Neural cell (in vitro differentiated cells): ENCODE measurements around the gene LHPP. TPM values are rescaled to one million over a fixed set of nuclear protein-coding genes. Genes with fewer than 3 reads are reported as not detected.
"Not testable (repeated sequence)": the region's sequence is repeated elsewhere in the genome, so short reads cannot be mapped to it uniquely, and the experiment has no call there.

Experiments
- H2AFZ ChIP-seq: fragments of 200-600, 300-800 bp; sonication (generic), shearing (Covaris generic); 2 replicates; pipeline ENCODE4 v1.6.0; 2014; ENCODE audit warnings: low read depth, mild to moderate bottlenecking, antibody characterized with exemption, low read length, moderate library complexity
- H3F3A ChIP-seq: fragments of 200-600 bp; shearing (Covaris generic); 2 replicates; pipeline ENCODE4 v1.6.1; 2016; ENCODE audit warnings: mild to moderate bottlenecking, moderate library complexity, mixed read lengths, antibody characterized with exemption, low read length; ENCODE audit not compliant: insufficient read depth, poor library complexity, severe bottlenecking
- H3K27ac ChIP-seq: fragments of 200-600, 300-800 bp; sonication (generic), shearing (Covaris generic); 2 replicates; pipeline ENCODE4 v1.5.1; 2014; ENCODE audit warnings: mild to moderate bottlenecking, low read length, moderate library complexity
- H3K27me3 ChIP-seq: fragments of 300-800, 200-600 bp; sonication (generic), shearing (Covaris generic); 2 replicates; pipeline ENCODE4 v1.6.0; 2014; ENCODE audit warnings: mild to moderate bottlenecking, low read depth, low read length, moderate library complexity; ENCODE audit not compliant: insufficient read depth
- H3K36me3 ChIP-seq: fragments of 300-800, 200-600 bp; sonication (generic), shearing (Covaris generic); 2 replicates; pipeline ENCODE4 v1.5.1; 2014; ENCODE audit warnings: mild to moderate bottlenecking, antibody characterized with exemption, low read length, moderate library complexity; ENCODE audit not compliant: insufficient read depth
- H3K4me2 ChIP-seq: fragments of 300-800, 200-600 bp; sonication (generic), shearing (Covaris generic); 2 replicates; pipeline ENCODE4 v1.6.0; 2014; ENCODE audit warnings: mild to moderate bottlenecking, low read length
- H3K4me3 ChIP-seq: fragments of 300-800, 200-600 bp; sonication (generic), shearing (Covaris generic); 2 replicates; pipeline ENCODE4 v1.5.1; 2014; ENCODE audit warnings: mild to moderate bottlenecking, low read length, moderate library complexity
- H3K79me2 ChIP-seq: fragments of 200-600 bp; shearing (Covaris generic); replicated peaks from 2 replicates; pipeline ENCODE4 v1.6.0; 2014; ENCODE audit warnings: mild to moderate bottlenecking, low read length, moderate library complexity; ENCODE audit not compliant: insufficient read depth
- H3K9ac ChIP-seq: fragments of 300-800, 200-600 bp; sonication (generic), shearing (Covaris generic); 2 replicates; pipeline ENCODE4 v1.6.1; 2016; ENCODE audit warnings: mild to moderate bottlenecking, low read length, mixed read lengths
- H3K9me2 ChIP-seq: fragments of 200-600 bp; shearing (Covaris generic); 2 replicates; pipeline ENCODE4 v1.6.1; 2016; ENCODE audit warnings: mild to moderate bottlenecking, low read length, mixed read lengths; ENCODE audit not compliant: insufficient read depth
- H3K9me3 ChIP-seq: fragments of 200-600, 300-800 bp; sonication (generic), shearing (Covaris generic); 2 replicates; pipeline ENCODE4 v1.6.1; 2016; ENCODE audit warnings: mild to moderate bottlenecking, mixed run types, low read length, moderate library complexity, mixed read lengths
- H4K20me1 ChIP-seq: fragments of 200-600 bp; shearing (Covaris generic); 2 replicates; pipeline ENCODE4 v1.6.1; 2016; ENCODE audit warnings: mild to moderate bottlenecking, mixed run types; ENCODE audit not compliant: insufficient read depth
- EP300 ChIP-seq: fragments of 450-650 bp; conservative IDR thresholded peaks from 2 replicates; pipeline ENCODE4 v1.6.1; 2014; ENCODE audit warnings: antibody characterized with exemption, mild to moderate bottlenecking, moderate library complexity; ENCODE audit not compliant: poor library complexity, severe bottlenecking
- EZH2 ChIP-seq: fragments of 200-600, 300-800 bp; shearing (Covaris generic), sonication (generic); IDR thresholded peaks from 2 replicates; pipeline ENCODE4 v1.6.1; 2014; ENCODE audit warnings: antibody characterized with exemption, low read length, borderline replicate concordance, mild to moderate bottlenecking; ENCODE audit not compliant: insufficient read depth, poor library complexity, severe bottlenecking
- MXI1 ChIP-seq: fragments of 450-650 bp; conservative IDR thresholded peaks from 2 replicates; pipeline ENCODE4 v1.6.1; 2014; ENCODE audit warnings: antibody characterized with exemption, mild to moderate bottlenecking; ENCODE audit not compliant: poor library complexity, severe bottlenecking
- POLR2AphosphoS5 ChIP-seq: IDR thresholded peaks from 2 replicates; pipeline ENCODE4 v1.6.1; 2012
- RAD21 ChIP-seq: fragments of 450-650 bp; conservative IDR thresholded peaks from 2 replicates; pipeline ENCODE4 v1.6.1; 2014; ENCODE audit warnings: antibody characterized with exemption, mild to moderate bottlenecking, moderate library complexity
- SMC3 ChIP-seq: fragments of 450-650 bp; conservative IDR thresholded peaks from 2 replicates; pipeline ENCODE4 v1.6.1; 2014; ENCODE audit warnings: antibody characterized with exemption, mild to moderate bottlenecking, moderate library complexity; ENCODE audit not compliant: poor library complexity
- TAF1 ChIP-seq: IDR thresholded peaks from 2 replicates; pipeline ENCODE4 v1.6.1; 2012; ENCODE audit warnings: low read depth
- polyA plus RNA-seq: library from polyadenylated mRNA; depleted of rRNA; stranded (reverse); fragments of >200 nt; gene quantifications from 2 replicates; pipeline ENCODE4 v1.2.3, GENCODE V29; 2014
- TF ChIP-seq, protein P1 (sequence below): fragments of 450-650 bp; IDR thresholded peaks from 2 replicates; pipeline ENCODE4 v1.5.1; 2014; ENCODE audit warnings: antibody characterized with exemption, mild to moderate bottlenecking, moderate library complexity; ENCODE audit not compliant: poor library complexity, severe bottlenecking
- TF ChIP-seq, protein P2 (sequence below): IDR thresholded peaks from 2 replicates; pipeline ENCODE4 v1.6.1; 2012; ENCODE audit warnings: borderline replicate concordance

LHPP gene
- polyA plus RNA-seq, 1 donor from 2014 or later: 16.0 TPM

DNA sequence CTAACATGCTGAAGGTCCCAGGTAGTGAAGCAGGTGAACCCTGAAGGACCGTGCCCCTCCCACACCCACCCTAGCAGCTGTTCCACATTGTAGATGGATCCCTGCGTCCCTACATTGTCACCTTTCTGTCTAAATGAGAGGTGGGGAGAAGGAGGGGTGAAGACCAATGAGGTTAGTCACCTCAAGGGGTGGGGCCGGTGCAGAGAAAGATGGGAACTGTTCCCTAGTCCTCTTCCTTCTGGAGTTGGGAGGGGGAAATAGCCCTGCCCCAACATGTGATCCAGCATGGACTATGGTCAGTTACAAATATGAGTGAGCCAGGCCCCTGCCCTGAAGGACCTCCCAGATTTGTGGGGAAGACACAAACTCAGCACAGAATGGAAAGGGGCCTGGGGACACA, 124.5 kb downstream of the LHPP start:
- no peak for TF ChIP-seq SMC3
- TF ChIP-seq, protein P1, sequence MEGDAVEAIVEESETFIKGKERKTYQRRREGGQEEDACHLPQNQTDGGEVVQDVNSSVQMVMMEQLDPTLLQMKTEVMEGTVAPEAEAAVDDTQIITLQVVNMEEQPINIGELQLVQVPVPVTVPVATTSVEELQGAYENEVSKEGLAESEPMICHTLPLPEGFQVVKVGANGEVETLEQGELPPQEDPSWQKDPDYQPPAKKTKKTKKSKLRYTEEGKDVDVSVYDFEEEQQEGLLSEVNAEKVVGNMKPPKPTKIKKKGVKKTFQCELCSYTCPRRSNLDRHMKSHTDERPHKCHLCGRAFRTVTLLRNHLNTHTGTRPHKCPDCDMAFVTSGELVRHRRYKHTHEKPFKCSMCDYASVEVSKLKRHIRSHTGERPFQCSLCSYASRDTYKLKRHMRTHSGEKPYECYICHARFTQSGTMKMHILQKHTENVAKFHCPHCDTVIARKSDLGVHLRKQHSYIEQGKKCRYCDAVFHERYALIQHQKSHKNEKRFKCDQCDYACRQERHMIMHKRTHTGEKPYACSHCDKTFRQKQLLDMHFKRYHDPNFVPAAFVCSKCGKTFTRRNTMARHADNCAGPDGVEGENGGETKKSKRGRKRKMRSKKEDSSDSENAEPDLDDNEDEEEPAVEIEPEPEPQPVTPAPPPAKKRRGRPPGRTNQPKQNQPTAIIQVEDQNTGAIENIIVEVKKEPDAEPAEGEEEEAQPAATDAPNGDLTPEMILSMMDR: no peak
- TF ChIP-seq EP300: no peak
- no peak for TF ChIP-seq EZH2
- TF ChIP-seq POLR2AphosphoS5: no peak
- TF ChIP-seq RAD21: no peak
- no peak for TF ChIP-seq TAF1
- no peak for TF ChIP-seq MXI1
- TF ChIP-seq, protein P2, sequence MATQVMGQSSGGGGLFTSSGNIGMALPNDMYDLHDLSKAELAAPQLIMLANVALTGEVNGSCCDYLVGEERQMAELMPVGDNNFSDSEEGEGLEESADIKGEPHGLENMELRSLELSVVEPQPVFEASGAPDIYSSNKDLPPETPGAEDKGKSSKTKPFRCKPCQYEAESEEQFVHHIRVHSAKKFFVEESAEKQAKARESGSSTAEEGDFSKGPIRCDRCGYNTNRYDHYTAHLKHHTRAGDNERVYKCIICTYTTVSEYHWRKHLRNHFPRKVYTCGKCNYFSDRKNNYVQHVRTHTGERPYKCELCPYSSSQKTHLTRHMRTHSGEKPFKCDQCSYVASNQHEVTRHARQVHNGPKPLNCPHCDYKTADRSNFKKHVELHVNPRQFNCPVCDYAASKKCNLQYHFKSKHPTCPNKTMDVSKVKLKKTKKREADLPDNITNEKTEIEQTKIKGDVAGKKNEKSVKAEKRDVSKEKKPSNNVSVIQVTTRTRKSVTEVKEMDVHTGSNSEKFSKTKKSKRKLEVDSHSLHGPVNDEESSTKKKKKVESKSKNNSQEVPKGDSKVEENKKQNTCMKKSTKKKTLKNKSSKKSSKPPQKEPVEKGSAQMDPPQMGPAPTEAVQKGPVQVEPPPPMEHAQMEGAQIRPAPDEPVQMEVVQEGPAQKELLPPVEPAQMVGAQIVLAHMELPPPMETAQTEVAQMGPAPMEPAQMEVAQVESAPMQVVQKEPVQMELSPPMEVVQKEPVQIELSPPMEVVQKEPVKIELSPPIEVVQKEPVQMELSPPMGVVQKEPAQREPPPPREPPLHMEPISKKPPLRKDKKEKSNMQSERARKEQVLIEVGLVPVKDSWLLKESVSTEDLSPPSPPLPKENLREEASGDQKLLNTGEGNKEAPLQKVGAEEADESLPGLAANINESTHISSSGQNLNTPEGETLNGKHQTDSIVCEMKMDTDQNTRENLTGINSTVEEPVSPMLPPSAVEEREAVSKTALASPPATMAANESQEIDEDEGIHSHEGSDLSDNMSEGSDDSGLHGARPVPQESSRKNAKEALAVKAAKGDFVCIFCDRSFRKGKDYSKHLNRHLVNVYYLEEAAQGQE: no peak
- no peak overlapping the region for H2AFZ ChIP-seq

DNA sequence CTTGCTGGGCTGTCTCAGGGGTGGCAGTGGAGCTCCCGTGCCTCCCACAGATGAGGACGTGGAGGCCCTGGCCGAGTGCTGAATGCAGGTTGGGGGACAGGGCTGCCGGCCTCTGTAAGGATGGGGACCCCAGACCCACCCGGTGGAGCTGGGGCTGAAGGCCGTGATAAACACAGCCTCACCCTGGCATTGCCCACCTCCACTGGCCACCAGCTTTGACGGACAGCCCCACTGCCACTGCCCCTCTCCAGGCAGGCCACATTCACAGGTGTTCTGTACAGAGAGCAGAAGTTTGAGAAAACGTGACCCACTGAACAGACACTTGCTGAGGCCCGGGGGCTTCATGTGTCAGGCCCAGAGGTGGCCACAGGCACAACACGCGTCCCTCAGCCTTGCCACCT, 126.2 kb downstream of the LHPP start:
- H3K27me3 ChIP-seq: no peaks in the 10 kb centered on the region
- H3K9me2 ChIP-seq: no peaks in the 10 kb centered on the region
- H3K4me3 ChIP-seq: no peak overlapping the region
- H3K4me2 ChIP-seq: no peak overlapping the region
- H3K79me2 ChIP-seq: no peaks in the 10 kb centered on the region
- H3K9me3 ChIP-seq: peaks cover 6% of the 10 kb centered on the region
- no peaks in the 10 kb centered on the region for H3K36me3 ChIP-seq
- H3K9ac ChIP-seq: no peak overlapping the region
- TF ChIP-seq RAD21 (no peak), EP300 (no peak), EZH2 (no peak), SMC3 (no peak)
- TF ChIP-seq, protein P2: no peak
- H3F3A ChIP-seq: no peaks in the 10 kb centered on the region
- H3K27ac ChIP-seq: no peak overlapping the region
- no peaks in the 10 kb centered on the region for H4K20me1 ChIP-seq
- no peak overlapping the region for H2AFZ ChIP-seq

More for the DNA sequence above, 124.5 kb downstream of the LHPP start:
- Histone ChIP-seq H4K20me1 (no peaks in the 10 kb centered on the region), H3K79me2 (no peaks in the 10 kb centered on the region), H3K4me2 (no peak overlapping the region), H3K9me2 (no peaks in the 10 kb centered on the region), H3K27ac (no peak overlapping the region), H3K27me3 (no peaks in the 10 kb centered on the region), H3K9ac (no peak overlapping the region), H3K4me3 (no peak overlapping the region), H3F3A (no peaks in the 10 kb centered on the region), H3K36me3 (no peaks in the 10 kb centered on the region), H3K9me3 (no peaks in the 10 kb centered on the region)

DNA sequence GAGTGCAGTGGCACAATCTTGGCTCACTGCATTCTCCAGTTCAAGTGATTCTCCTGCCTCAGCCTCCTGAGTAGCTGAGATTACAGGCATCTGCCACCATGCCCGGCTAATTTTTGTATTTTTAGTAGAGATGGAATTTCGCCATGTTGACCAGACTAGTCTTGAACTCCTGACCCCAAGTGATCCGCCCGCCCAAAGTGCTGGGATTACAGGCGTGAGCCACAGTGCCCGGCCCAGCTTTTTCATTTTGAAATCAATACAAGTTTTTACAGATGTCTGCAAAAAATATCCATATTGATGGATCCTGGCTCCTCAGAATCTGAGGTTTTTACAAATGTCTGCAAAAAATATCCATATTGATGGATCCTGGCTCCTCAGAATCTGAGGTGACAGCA, 126.7 kb downstream of the LHPP start:
- not testable (repeated sequence) for H2AFZ ChIP-seq, H3K4me2 ChIP-seq, H3K9ac ChIP-seq, H3K79me2 ChIP-seq, H3K9me3 ChIP-seq, H3K27ac ChIP-seq, H3K27me3 ChIP-seq, H3K4me3 ChIP-seq, H3F3A ChIP-seq, H3K9me2 ChIP-seq, H4K20me1 ChIP-seq, H3K36me3 ChIP-seq
